HCT116 (cell line): ENCODE data around the gene TMPRSS11A. TPM values are rescaled to one million over a fixed set of nuclear protein-coding genes. Genes with fewer than 3 reads are reported as not detected.

ENCODE experiments used
- ATAC-seq: fragments of 200-7000 bp; cut with Tn5 transposase; 2 replicates; pipeline ENCODE4 v1.9.1; 2020; ENCODE audit warnings: mild to moderate bottlenecking, moderate library complexity
- BruUV-seq: library from RNA; stranded (reverse); fragments of 400-500 nt; replicated peaks from 2 replicates; lab custom pipeline; 2021; lab: Mats Ljungman, UMichigan
- CTCF ChIA-PET: fragments of 300-600 bp; sonication (Branson Sonifier 250); formaldehyde crosslinking; loops from one replicate; lab custom pipeline; 2021; ENCODE audit warnings: antibody characterized with exemption; lab: Charles Lee
- POLR2A ChIA-PET: fragments of 300-600, 350-600 bp; sonication (Branson Sonifier 250); formaldehyde crosslinking; loops from one replicate; lab custom pipeline; 2021; ENCODE audit warnings: antibody characterized with exemption; lab: Charles Lee
- RAD21 ChIA-PET, 2 experiments: fragments of 300-600 bp; sonication (Branson Sonifier 250); formaldehyde crosslinking; loops; one replicate each; lab custom pipeline; 2023; ENCODE audit warnings: low total read pairs in 2 of 2; ENCODE audit not compliant: uncharacterized antibody in 2 of 2, unreplicated experiment in 2 of 2, low non-redundant PET in 1 of 2; lab: Charles Lee
- DNase-seq: peaks from one replicate; pipeline ENCODE4 v3.0.0-alpha.2; 2010; ENCODE audit warnings: low read depth, low spot score
- H2AFZ ChIP-seq: fragments of 200-600 bp; shearing (Covaris generic), sonication (generic); 2 replicates; pipeline ENCODE4 v1.6.1; 2017; ENCODE audit warnings: low read depth, mixed run types, mixed read lengths, antibody characterized with exemption, low read length; ENCODE audit not compliant: poor library complexity, severe bottlenecking
- H3K27ac ChIP-seq: 2 replicates; pipeline ENCODE4 v1.5.1; 2012; ENCODE audit warnings: low read depth, low read length
- H3K27me3 ChIP-seq: fragments of 200-600 bp; sonication (generic); 2 replicates; pipeline ENCODE4 v1.6.1; 2016; ENCODE audit warnings: mixed run types, low read length, mixed read lengths; ENCODE audit not compliant: insufficient read depth
- H3K36me3 ChIP-seq, 2 experiments: fragments of 200-500 bp in 1 of 2; fragments of 200-600 bp in 1 of 2; sonication (Bioruptor generic) in 1 of 2; sonication (generic) in 1 of 2; 2 replicates each; pipeline versions ENCODE4 v1.5.1 to v1.6.1; 2014 to 2016; ENCODE audit warnings: low read length in 2 of 2, inconsistent platforms in 1 of 2, mixed read lengths in 1 of 2, mixed run types in 1 of 2; ENCODE audit not compliant: insufficient read depth in 2 of 2, control insufficient read depth in 1 of 2
- H3K4me1 ChIP-seq, 2 experiments: fragments of 200-600 bp in 1 of 2; sonication (generic) in 1 of 2; 2 replicates each; pipeline versions ENCODE4 v1.5.1 to v1.6.1; 2012 to 2017; ENCODE audit warnings: low read length in 2 of 2, inconsistent platforms in 1 of 2, mild to moderate bottlenecking in 1 of 2, mixed read lengths in 1 of 2, mixed run types in 1 of 2, moderate library complexity in 1 of 2; ENCODE audit not compliant: insufficient read depth in 2 of 2, control insufficient read depth in 1 of 2
- H3K4me2 ChIP-seq: fragments of 200-600 bp; sonication (generic); 2 replicates; pipeline ENCODE4 v1.6.1; 2017; ENCODE audit warnings: mixed run types, low read length, mixed read lengths
- H3K4me3 ChIP-seq, 2 experiments: fragments of 200-600 bp in 1 of 2; sonication (generic) in 1 of 2; replicated peaks in 1 of 2; 2 replicates each; pipeline ENCODE4 v1.5.1; 2011 to 2016; ENCODE audit warnings: low read length in 2 of 2, control low read depth in 1 of 2, low read depth in 1 of 2, mild to moderate bottlenecking in 1 of 2, mixed read lengths in 1 of 2, mixed run types in 1 of 2
- H3K79me2 ChIP-seq: fragments of 200-600 bp; sonication (generic); 2 replicates; pipeline ENCODE4 v1.6.1; 2017; ENCODE audit warnings: mild to moderate bottlenecking, mixed run types, low read length, moderate library complexity, mixed read lengths; ENCODE audit not compliant: insufficient read depth
- H3K9ac ChIP-seq: fragments of 200-600 bp; sonication (generic); 2 replicates; pipeline ENCODE4 v1.6.1; 2016; ENCODE audit warnings: low read length, mixed read lengths
- H3K9me2 ChIP-seq: fragments of 200-600 bp; sonication (generic), shearing (Covaris generic); 2 replicates; pipeline ENCODE4 v1.6.1; 2017; ENCODE audit warnings: mixed run types, mild to moderate bottlenecking, moderate library complexity; ENCODE audit not compliant: insufficient read depth
- H3K9me3 ChIP-seq, 2 experiments: fragments of 200-500 bp in 1 of 2; fragments of 200-600 bp in 1 of 2; sonication (Bioruptor generic) in 1 of 2; sonication (generic) in 1 of 2; 2 replicates each; pipeline ENCODE4 v1.6.1; 2014 to 2017; ENCODE audit warnings: low read length in 2 of 2, mixed read lengths in 2 of 2, inconsistent platforms in 1 of 2, low read depth in 1 of 2, mild to moderate bottlenecking in 1 of 2, mixed run types in 1 of 2, moderate library complexity in 1 of 2; ENCODE audit not compliant: control insufficient read depth in 1 of 2, insufficient read depth in 1 of 2
- H4K20me1 ChIP-seq: fragments of 200-600 bp; sonication (generic), shearing (Covaris generic); 2 replicates; pipeline ENCODE4 v1.6.1; 2017; ENCODE audit warnings: mixed run types, mild to moderate bottlenecking, moderate library complexity; ENCODE audit not compliant: insufficient read depth
- CBX3 ChIP-seq: IDR thresholded peaks from 2 replicates; pipeline ENCODE4 v1.6.1; 2012; ENCODE audit warnings: low read depth
- ELF1 ChIP-seq: IDR thresholded peaks from 2 replicates; pipeline ENCODE4 v1.6.1; 2012; ENCODE audit warnings: low read depth, borderline replicate concordance
- EZH2 ChIP-seq: fragments of 200-600 bp; sonication (generic); IDR thresholded peaks from 2 replicates; pipeline ENCODE4 v1.6.1; 2017; ENCODE audit warnings: antibody characterized with exemption, mixed run types
- EZH2phosphoT487 ChIP-seq: fragments of 200-600 bp; IDR thresholded peaks from 2 replicates; pipeline ENCODE4 v1.6.1; 2018; ENCODE audit warnings: antibody characterized with exemption, borderline replicate concordance
- JUND ChIP-seq: IDR thresholded peaks from 2 replicates; pipeline ENCODE4 v1.6.1; 2012
- POLR2AphosphoS5 ChIP-seq: IDR thresholded peaks from 2 replicates; pipeline ENCODE4 v1.6.1; 2011; ENCODE audit warnings: mild to moderate bottlenecking, low read depth, low read length, moderate library complexity
- SIN3A ChIP-seq: IDR thresholded peaks from 2 replicates; pipeline ENCODE4 v1.6.1; 2012; ENCODE audit warnings: low read depth
- SP1 ChIP-seq: IDR thresholded peaks from 2 replicates; pipeline ENCODE4 v1.6.1; 2012; ENCODE audit warnings: low read depth
- SRF ChIP-seq: IDR thresholded peaks from 2 replicates; pipeline ENCODE4 v1.6.1; 2012; ENCODE audit warnings: low read depth
- TCF7L2 ChIP-seq: IDR thresholded peaks from 2 replicates; pipeline ENCODE4 v1.7.0; 2011; ENCODE audit warnings: borderline replicate concordance, inconsistent platforms; ENCODE audit not compliant: insufficient read depth, insufficient read length; ENCODE audit errors: extremely low read depth
- ZFX ChIP-seq: fragments of 450-650 bp; IDR thresholded peaks from 2 replicates; pipeline ENCODE4 v1.6.1; 2017
- intact Hi-C: fragments of 100-400 bp; cut with micrococcal nuclease; formaldehyde crosslinking; loops from 2 replicates; pipeline ENCODE4 v1.10.0; 2022
- total RNA-seq: library from RNA; stranded (reverse); gene quantifications from one replicate; pipeline ENCODE4 v1.2.1, GENCODE V29; 2021; ENCODE audit not compliant: unreplicated experiment
- TF ChIP-seq, protein P1 (sequence below), 3 experiments: fragments of 200-600 bp in 1 of 3; sonication (generic) in 1 of 3; IDR thresholded peaks in 2 of 3; conservative IDR thresholded peaks in 1 of 3; 2 replicates each; pipeline ENCODE4 v1.5.1; 2012 to 2017; ENCODE audit warnings: low read depth in 2 of 3, low read length in 2 of 3, antibody characterized with exemption in 1 of 3, borderline replicate concordance in 1 of 3, control low read depth in 1 of 3, mild to moderate bottlenecking in 1 of 3, mixed read lengths in 1 of 3, mixed run types in 1 of 3, moderate library complexity in 1 of 3; ENCODE audit not compliant: insufficient read depth in 1 of 3
- TF ChIP-seq, protein P2 (sequence below): IDR thresholded peaks from 2 replicates; pipeline ENCODE4 v1.6.1; 2011; ENCODE audit warnings: mild to moderate bottlenecking, low read length, moderate library complexity; ENCODE audit not compliant: insufficient replicate concordance; ENCODE audit errors: extremely low read depth
- TF ChIP-seq, protein P3 (sequence below): IDR thresholded peaks from 2 replicates; pipeline ENCODE4 v1.6.1; 2012
- TF ChIP-seq, protein P4 (sequence below): IDR thresholded peaks from 2 replicates; pipeline ENCODE4 v1.6.1; 2012

The TMPRSS11A gene
- total RNA-seq, 1 experiment from 2014 or later, result not detected

DNA sequence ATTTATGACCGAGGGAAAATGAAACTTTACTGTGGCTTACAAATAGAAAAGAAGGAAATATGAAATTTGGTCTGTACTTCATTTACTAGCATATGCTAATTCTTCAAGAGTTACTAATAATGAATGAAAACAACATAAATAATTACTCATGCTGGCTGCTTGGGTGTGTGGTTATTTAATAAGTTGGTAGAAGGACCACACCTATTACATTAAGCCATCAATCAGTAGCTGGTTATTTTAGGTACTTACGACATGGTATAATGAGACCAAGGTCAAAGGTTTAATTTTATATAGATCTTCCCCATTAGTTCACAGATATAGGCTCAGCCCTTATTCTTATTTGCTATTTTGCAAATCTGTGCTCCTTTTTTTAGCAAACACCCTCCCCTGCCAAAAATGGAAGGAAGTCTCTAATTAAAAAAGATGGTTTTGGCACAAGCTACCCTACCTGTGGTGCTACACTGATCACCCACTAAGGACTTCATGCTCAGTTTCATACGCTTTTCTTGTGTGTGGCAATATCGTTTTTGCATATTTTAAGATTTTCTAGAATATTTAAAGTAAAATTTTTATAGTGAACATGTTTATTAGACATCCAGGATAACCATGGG, 93.6 kb downstream of the TMPRSS11A start:
- ATAC-seq, result no peak
- intact Hi-C loops, result no loop called here
- RAD21 ChIA-PET, result no interaction called here

More for the DNA sequence above, 93.6 kb downstream of the TMPRSS11A start:
- no peaks in the 10 kb centered on the region for H3K36me3 ChIP-seq
- no peak for DNase-seq
- H3K79me2 ChIP-seq, result no peaks in the 10 kb centered on the region
- no peaks in the 10 kb centered on the region; the same call in 1 of the 2 replicates for H3K9me2 ChIP-seq
- no peak overlapping the region for H3K9ac ChIP-seq
- TF ChIP-seq SRF, result no peak
- TF ChIP-seq SP1, result no peak
- TF ChIP-seq ELF1, result no peak
- no peak for TF ChIP-seq CBX3
- TF ChIP-seq ZFX, result no peak
- TF ChIP-seq SIN3A, result no peak
- TF ChIP-seq, protein P1, sequence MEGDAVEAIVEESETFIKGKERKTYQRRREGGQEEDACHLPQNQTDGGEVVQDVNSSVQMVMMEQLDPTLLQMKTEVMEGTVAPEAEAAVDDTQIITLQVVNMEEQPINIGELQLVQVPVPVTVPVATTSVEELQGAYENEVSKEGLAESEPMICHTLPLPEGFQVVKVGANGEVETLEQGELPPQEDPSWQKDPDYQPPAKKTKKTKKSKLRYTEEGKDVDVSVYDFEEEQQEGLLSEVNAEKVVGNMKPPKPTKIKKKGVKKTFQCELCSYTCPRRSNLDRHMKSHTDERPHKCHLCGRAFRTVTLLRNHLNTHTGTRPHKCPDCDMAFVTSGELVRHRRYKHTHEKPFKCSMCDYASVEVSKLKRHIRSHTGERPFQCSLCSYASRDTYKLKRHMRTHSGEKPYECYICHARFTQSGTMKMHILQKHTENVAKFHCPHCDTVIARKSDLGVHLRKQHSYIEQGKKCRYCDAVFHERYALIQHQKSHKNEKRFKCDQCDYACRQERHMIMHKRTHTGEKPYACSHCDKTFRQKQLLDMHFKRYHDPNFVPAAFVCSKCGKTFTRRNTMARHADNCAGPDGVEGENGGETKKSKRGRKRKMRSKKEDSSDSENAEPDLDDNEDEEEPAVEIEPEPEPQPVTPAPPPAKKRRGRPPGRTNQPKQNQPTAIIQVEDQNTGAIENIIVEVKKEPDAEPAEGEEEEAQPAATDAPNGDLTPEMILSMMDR (IDR thresholded peaks at IDR 0.05 in 2 of 3, conservative IDR thresholded peaks at IDR 0.05 in 1 of 3; ENCODE audit: borderline replicate concordance in 1 of 3, insufficient read depth in 1 of 3, low read depth in 2 of 3, low read length in 2 of 3), result no peak
- TF ChIP-seq, protein P2, sequence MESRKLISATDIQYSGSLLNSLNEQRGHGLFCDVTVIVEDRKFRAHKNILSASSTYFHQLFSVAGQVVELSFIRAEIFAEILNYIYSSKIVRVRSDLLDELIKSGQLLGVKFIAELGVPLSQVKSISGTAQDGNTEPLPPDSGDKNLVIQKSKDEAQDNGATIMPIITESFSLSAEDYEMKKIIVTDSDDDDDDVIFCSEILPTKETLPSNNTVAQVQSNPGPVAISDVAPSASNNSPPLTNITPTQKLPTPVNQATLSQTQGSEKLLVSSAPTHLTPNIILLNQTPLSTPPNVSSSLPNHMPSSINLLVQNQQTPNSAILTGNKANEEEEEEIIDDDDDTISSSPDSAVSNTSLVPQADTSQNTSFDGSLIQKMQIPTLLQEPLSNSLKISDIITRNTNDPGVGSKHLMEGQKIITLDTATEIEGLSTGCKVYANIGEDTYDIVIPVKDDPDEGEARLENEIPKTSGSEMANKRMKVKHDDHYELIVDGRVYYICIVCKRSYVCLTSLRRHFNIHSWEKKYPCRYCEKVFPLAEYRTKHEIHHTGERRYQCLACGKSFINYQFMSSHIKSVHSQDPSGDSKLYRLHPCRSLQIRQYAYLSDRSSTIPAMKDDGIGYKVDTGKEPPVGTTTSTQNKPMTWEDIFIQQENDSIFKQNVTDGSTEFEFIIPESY, result no peak
- TF ChIP-seq POLR2AphosphoS5, result no peak
- TF ChIP-seq TCF7L2, result no peak
- TF ChIP-seq, protein P3, sequence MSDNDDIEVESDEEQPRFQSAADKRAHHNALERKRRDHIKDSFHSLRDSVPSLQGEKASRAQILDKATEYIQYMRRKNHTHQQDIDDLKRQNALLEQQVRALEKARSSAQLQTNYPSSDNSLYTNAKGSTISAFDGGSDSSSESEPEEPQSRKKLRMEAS, result no peak
- no peak for TF ChIP-seq JUND
- TF ChIP-seq EZH2phosphoT487, result no peak
- no peak for TF ChIP-seq EZH2
- TF ChIP-seq, protein P4, sequence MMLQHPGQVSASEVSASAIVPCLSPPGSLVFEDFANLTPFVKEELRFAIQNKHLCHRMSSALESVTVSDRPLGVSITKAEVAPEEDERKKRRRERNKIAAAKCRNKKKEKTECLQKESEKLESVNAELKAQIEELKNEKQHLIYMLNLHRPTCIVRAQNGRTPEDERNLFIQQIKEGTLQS, result no peak
- POLR2A ChIA-PET, result no interaction called here
- H2AFZ ChIP-seq, result no peak overlapping the region
- H3K4me1 ChIP-seq, result no peaks in the 10 kb centered on the region
- no peak overlapping the region for H3K4me2 ChIP-seq
- no peaks in the 10 kb centered on the region for H3K9me3 ChIP-seq
- H3K27ac ChIP-seq, result no peak overlapping the region
- H3K27me3 ChIP-seq, result no peaks in the 10 kb centered on the region
- H3K4me3 ChIP-seq, result no peak overlapping the region
- H4K20me1 ChIP-seq, result no peaks in the 10 kb centered on the region
- CTCF ChIA-PET, result interaction anchor here (1.2 kb wide), 1 partner anchor 41 kb away, joined by 3 read pairs; no protein-coding TSS in a partner anchor
- BruUV-seq, result no TSS peak
